Peyer's patch (tissue), 4 donors: ENCODE data around the gene GPR132. TPM values are rescaled to one million over a fixed set of nuclear protein-coding genes. Genes with fewer than 3 reads are reported as not detected.

Experiments used
- DNase-seq, 3 donors: peaks; one replicate each; pipeline ENCODE4 v3.0.0-alpha.2; 2017 to 2019
- H3K27ac ChIP-seq, 4 donors: fragments of 200-600 bp; sonication (generic); one replicate each; pipeline ENCODE4 v1.5.1; 2016 to 2019
- H3K27me3 ChIP-seq, 2 donors: fragments of 200-600 bp; sonication (generic); one replicate each; pipeline ENCODE4 v1.5.1; 2019
- H3K36me3 ChIP-seq, 3 donors: fragments of 200-600 bp; sonication (generic); one replicate each; pipeline ENCODE4 v1.5.1; 2016 to 2019
- H3K4me1 ChIP-seq, 4 donors: fragments of 200-600 bp; sonication (generic); one replicate each; pipeline ENCODE4 v1.5.1; 2016 to 2019
- H3K4me3 ChIP-seq, 4 donors: fragments of 200-600 bp; sonication (generic); 1 replicate in 3 of 4; 2 replicates in 1 of 4; pipeline ENCODE4 v1.5.1; 2016 to 2019; ENCODE audit warnings: mild to moderate bottlenecking in 1 of 4
- H3K9me3 ChIP-seq, 4 donors: fragments of 200-600 bp; sonication (generic); one replicate each; pipeline ENCODE4 v1.5.1; 2016 to 2019; ENCODE audit warnings: mild to moderate bottlenecking in 1 of 4
- CTCF ChIP-seq, 6 experiments: fragments of 450-650 bp in 4 of 6; fragments of 200-600 bp in 2 of 6; sonication (generic) in 1 of 6; IDR thresholded peaks; one replicate each; pipeline ENCODE4 v1.5.1; 2017 to 2019; ENCODE audit warnings: antibody characterized with exemption in 6 of 6, mild to moderate bottlenecking in 3 of 6, moderate library complexity in 1 of 6
- POLR2A ChIP-seq, 2 donors: fragments of 450-650 bp; IDR thresholded peaks; one replicate each; pipeline ENCODE4 v1.5.1; 2017; ENCODE audit warnings: antibody characterized with exemption in 2 of 2, mild to moderate bottlenecking in 2 of 2, moderate library complexity in 2 of 2
- total RNA-seq, 4 donors: library from RNA; depleted of rRNA; stranded (reverse); fragments of >200 nt; gene quantifications; one replicate each; pipeline ENCODE4 v1.1.0, GENCODE V29; 2016

The GPR132 gene
- total RNA-seq, 4 donors from 2014 or later = 1.5 to 29.7 (median 4.2) TPM

- DNase-seq = no peak
- no peak for TF ChIP-seq CTCF (IDR thresholded peaks at IDR 0.05)
- TF ChIP-seq POLR2A (IDR thresholded peaks at IDR 0.05) = no peak
- no peak overlapping the region for H3K27ac ChIP-seq
- no peaks in the 10 kb centered on the region for H3K36me3 ChIP-seq
- peaks cover 0 to 10% (median 3%) of the 10 kb centered on the region in 4 donors for H3K4me1 ChIP-seq
- no peaks in the 10 kb centered on the region for H3K27me3 ChIP-seq
- H3K4me3 ChIP-seq = no peak overlapping the region
- no peaks in the 10 kb centered on the region for H3K9me3 ChIP-seq
Observed at GRCh38 chr14:105055334-105055733, 9.9 kb downstream of the GPR132 start.

- H3K4me1 ChIP-seq = peaks cover 0 to 1% (median 0%) of the 10 kb centered on the region in 4 donors
- H3K27ac ChIP-seq = no peak overlapping the region
- H3K4me3 ChIP-seq = no peak overlapping the region
- TF ChIP-seq CTCF (IDR thresholded peaks at IDR 0.05) = no peak
- no peak for TF ChIP-seq POLR2A (IDR thresholded peaks at IDR 0.05)
- no peak for DNase-seq
- H3K9me3 ChIP-seq = no peaks in the 10 kb centered on the region
- no peaks in the 10 kb centered on the region for H3K27me3 ChIP-seq
- no peaks in the 10 kb centered on the region for H3K36me3 ChIP-seq
Observed at GRCh38 chr14:105053996-105054395, 11.2 kb downstream of the GPR132 start.

- H3K27me3 ChIP-seq = no peaks in the 10 kb centered on the region
- no peaks in the 10 kb centered on the region for H3K36me3 ChIP-seq
- H3K4me3 ChIP-seq = no peak overlapping the region
- no peaks in the 10 kb centered on the region for H3K4me1 ChIP-seq
- H3K9me3 ChIP-seq = no peaks in the 10 kb centered on the region
- no peak for DNase-seq
- no peak overlapping the region for H3K27ac ChIP-seq
- TF ChIP-seq CTCF (IDR thresholded peaks at IDR 0.05) = no peak
Observed at GRCh38 chr14:105053421-105053820, 11.8 kb downstream of the GPR132 start.

GRCh38 chr14:105052110-105052458 is 13.1 kb downstream of the GPR132 start:
- no peak for DNase-seq
- Histone ChIP-seq H3K4me3 (no peak overlapping the region), H3K9me3 (no peaks in the 10 kb centered on the region), H3K36me3 (no peaks in the 10 kb centered on the region), H3K4me1 (no peaks in the 10 kb centered on the region), H3K27ac (no peak overlapping the region), H3K27me3 (no peaks in the 10 kb centered on the region)
- TF ChIP-seq POLR2A (IDR thresholded peaks at IDR 0.05) (no peak), CTCF (IDR thresholded peaks at IDR 0.05) (no peak)

GRCh38 chr14:105051182-105052109 is 13.8 kb downstream of the GPR132 start:
- TF ChIP-seq CTCF (IDR thresholded peaks at IDR 0.05) (no peak), POLR2A (IDR thresholded peaks at IDR 0.05) (no peak)
- no peak overlapping the region for H3K4me3 ChIP-seq
- H3K27me3 ChIP-seq = no peaks in the 10 kb centered on the region
- no peaks in the 10 kb centered on the region for H3K9me3 ChIP-seq
- H3K27ac ChIP-seq = no peak overlapping the region
- DNase-seq = no peak
- no peaks in the 10 kb centered on the region for H3K36me3 ChIP-seq
- H3K4me1 ChIP-seq = no peaks in the 10 kb centered on the region
